OCI-LY3 (cell line): ENCODE results near the gene AUTS2.

Experiments
- EZH2phosphoT487 ChIP-seq: fragments of 200-600 bp; shearing (Covaris generic); IDR thresholded peaks from 2 replicates; pipeline ENCODE4 v1.6.1; 2018; ENCODE audit warnings: antibody characterized with exemption, mixed run types, low read depth
- TF ChIP-seq, protein P1 (sequence below): fragments of 200-600, 300-600 bp; sonication (generic); IDR thresholded peaks from 2 replicates; pipeline ENCODE4 v1.5.1; 2014; ENCODE audit warnings: antibody characterized with exemption, low read length, low read depth

DNA sequence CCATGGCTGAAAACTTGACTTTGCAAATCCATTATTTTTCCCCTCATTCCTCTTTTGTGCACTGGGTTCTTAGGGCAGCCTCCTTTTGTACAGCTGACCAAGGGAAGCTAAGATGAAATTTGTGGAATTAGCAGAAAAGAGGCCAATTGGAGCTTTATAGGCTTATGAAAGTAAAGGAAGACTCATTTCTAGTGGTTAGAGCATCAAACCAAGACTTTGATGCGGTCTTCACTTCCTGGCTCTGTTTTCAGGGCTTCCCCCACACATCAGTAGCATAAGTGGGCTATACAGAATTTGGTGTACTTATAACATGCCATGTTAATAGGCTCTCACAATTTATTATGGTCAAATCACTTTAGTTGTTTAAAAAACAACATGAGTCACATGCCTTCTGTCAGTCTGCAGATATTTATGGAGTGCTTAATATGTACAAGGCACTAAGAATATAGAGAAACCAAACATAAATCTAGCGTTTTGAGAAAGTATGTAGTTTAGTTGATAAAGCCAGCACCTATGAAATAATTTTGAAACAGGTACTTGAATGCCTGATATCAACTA lies 5.7 kb downstream of the AUTS2 start:
- TF ChIP-seq, protein P1, sequence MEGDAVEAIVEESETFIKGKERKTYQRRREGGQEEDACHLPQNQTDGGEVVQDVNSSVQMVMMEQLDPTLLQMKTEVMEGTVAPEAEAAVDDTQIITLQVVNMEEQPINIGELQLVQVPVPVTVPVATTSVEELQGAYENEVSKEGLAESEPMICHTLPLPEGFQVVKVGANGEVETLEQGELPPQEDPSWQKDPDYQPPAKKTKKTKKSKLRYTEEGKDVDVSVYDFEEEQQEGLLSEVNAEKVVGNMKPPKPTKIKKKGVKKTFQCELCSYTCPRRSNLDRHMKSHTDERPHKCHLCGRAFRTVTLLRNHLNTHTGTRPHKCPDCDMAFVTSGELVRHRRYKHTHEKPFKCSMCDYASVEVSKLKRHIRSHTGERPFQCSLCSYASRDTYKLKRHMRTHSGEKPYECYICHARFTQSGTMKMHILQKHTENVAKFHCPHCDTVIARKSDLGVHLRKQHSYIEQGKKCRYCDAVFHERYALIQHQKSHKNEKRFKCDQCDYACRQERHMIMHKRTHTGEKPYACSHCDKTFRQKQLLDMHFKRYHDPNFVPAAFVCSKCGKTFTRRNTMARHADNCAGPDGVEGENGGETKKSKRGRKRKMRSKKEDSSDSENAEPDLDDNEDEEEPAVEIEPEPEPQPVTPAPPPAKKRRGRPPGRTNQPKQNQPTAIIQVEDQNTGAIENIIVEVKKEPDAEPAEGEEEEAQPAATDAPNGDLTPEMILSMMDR: no peak
- TF ChIP-seq EZH2phosphoT487: no peak
